Measurements from ENCODE around the gene SRRM3.
"Not testable (repeated sequence)": the region's sequence is repeated elsewhere in the genome, so short reads cannot be mapped to it uniquely, and the experiment has no call there.

Gene SRRM3

DNA sequence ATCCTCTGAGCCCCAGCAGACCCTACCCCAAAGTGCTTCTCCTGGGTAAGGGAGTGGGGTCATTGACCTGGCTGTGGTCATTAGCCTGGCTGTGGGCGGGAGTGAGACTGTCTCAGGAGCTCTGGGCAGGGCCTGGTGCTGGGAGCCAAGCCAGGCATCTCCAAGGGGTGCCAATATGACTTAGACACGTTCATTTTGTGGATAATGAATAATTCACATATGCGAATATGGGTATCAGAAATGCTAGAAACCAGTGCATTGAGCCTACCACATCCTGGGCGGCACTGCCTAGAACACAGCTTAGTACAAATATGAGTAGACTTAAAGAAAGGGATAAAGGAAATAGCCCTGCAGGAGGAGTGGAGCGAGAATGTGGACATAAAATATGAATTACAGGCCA, 14.4 kb upstream of the SRRM3 start:
- in situ Hi-C loops (cut with MboI; ENCODE audit: low sequenced_read_pairs), result no loop called here

DNA sequence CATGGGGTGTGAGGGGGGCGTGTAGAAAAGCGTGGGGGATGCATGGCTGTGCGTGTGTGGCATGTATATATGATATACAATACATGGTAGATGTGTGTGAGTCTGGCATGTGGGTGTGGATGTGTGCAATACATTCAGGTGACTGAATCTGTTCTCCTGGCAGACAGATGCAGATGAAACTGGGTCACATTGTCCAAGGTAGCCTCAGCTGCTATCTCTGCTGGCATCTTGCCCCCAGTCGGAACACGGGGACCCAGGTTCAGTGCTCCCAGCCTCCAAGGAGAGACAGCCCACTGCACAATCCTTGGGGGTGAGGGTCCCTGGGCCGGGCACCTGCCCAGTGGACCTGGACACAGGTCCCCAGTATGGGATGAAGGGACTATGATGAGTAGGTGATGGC, 12.4 kb upstream of the SRRM3 start:
- in situ Hi-C loops (cut with MboI; ENCODE audit: low sequenced_read_pairs), result no loop called here

DNA sequence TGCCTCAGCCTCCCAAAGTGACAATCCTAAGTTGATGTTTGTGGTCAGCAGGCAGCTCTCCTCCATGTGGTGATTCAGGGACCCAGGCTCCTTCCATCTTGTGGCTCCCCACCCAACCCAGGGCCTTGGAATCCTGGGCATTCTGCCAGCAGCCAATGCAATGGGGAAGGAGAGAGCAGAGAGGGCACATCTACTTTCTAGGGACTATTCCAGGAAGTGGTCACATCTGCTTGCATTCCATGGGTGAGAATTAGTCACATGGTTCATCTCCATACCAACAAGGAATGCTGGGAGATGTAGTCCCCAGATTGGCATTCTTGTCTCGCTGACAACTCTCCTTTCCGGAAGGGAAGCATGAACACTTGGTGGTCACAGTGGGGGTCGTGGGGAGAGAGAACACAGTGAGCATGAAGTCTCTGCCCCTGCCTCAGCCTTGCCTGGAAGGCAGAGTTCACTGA, 9.9 kb upstream of the SRRM3 start:
- in situ Hi-C loops (cut with MboI; ENCODE audit: low sequenced_read_pairs), result no loop called here

DNA sequence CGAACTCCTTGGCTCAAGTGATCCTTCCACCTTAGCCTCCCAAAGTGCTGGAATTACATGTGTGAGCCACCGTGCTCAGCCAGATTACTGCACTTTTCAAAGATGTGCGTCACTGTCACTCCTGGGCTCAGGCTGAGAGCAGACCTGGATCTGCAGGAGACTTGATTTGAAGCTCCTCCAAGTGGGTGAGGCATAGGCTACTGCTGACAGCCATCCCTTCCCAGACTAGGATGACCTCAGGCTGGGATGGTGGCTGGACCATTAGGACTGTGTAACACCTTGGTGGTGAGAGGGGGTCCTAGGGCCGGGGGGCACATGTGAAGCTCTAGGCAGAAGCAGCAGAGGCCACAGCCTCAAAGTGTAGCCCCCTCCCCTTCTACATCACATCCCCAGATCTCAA, 8.2 kb upstream of the SRRM3 start:
- in situ Hi-C loops (cut with MboI; ENCODE audit: low sequenced_read_pairs), result no loop called here

DNA sequence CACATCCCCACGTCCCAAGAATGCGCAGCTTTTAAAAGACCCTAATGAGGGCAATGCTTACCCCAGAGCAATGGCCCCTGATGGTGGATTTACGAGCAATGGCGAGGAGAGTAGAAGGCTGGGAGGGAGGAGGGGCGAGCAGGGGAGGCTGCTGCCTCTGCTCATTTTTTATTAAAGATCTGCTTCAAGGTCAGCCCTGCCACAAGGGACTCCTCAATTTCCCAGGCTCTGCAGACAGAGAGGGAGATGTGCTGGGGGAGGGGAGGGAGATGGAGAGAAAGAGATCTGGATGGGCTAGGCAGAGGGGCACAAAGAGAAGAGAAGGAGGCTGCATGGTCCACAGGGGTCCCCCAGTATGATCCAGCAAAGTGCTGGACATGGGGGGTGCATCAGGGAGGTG, 7.8 kb upstream of the SRRM3 start:
- in situ Hi-C loops (cut with MboI; ENCODE audit: low sequenced_read_pairs), result no loop called here

DNA sequence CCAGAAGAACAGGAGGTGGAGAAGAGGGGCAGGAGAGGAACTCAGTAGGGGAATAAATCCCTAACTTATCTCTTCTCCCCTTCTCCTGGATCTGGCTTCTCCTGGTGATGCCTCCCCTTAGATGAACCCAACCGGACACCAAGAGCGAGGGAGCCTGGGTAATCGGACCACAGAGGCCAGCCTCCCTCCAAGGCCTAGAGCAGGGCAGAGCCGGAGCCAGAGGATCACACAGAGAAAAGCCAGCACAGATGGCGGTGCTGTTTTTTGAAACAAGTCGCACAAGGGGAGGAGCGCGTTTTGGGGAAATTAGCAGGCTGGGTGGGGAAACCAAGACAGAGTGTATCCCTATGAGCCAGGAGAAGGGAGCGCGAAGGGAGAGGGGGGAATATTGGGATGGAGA, 4.9 kb upstream of the SRRM3 start:
- in situ Hi-C loops (cut with MboI; ENCODE audit: low sequenced_read_pairs), result no loop called here

DNA sequence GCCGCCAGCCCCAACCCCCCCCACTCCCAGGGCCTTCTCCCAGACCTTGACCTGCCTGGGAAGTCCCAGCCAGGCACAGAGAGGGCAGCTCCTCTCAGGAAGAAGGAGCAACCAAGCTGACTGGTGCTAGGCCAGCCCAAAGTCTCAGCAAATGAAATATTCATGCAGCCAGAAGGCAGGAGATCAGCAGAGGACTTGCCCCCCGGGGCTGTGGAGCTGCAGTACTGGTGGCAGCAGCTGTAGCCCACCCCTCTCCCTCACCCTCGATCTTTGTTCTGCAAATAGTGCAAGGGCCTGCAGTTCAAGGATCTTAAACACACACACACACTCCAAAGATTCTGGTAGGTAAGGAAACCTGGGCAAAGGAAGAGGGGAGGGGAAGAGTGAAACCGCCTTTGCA, 3.5 kb upstream of the SRRM3 start:
- in situ Hi-C loops (cut with MboI; ENCODE audit: low sequenced_read_pairs), result no loop called here

DNA sequence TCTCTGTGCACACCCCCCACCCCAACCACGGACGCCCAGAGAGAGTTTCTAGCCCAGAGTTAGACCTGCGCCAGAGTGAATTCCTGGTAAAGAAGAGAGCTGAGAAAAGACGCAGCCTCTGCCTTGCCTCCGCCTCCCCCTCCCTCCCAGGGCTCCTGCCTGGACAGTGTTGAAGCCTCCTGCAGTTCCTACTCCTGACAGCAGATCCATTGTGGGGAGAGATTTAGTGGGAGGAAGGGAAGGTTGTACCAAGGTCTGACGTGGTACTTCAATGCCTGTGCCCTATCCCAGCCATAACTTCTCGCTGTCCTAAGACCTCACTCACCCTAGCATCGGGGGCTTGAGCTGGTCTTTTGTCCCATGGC, 952 bp downstream of the SRRM3 start:
- in situ Hi-C loops (cut with MboI; ENCODE audit: low sequenced_read_pairs), result no loop called here

DNA sequence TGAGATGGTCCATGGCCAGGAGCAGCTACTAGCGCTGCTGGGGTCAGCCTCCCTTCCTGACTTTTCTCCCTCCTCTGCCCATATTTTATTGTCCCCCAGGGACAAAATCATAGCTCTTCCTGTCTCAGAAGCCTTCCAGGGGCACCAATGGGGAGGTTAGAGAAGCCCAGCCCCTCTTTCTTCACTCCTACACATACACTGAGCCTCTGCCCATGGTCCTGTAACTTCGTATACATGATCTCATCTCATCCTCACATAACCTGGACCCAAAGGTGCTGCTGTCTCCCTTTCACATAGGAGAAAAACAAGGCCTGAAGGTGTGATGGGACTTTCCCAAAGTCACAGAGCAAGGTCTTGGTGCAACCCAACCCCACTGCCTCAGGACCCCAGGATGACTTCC, 2.5 kb downstream of the SRRM3 start:
- in situ Hi-C loops (cut with MboI; ENCODE audit: low sequenced_read_pairs), result no loop called here

DNA sequence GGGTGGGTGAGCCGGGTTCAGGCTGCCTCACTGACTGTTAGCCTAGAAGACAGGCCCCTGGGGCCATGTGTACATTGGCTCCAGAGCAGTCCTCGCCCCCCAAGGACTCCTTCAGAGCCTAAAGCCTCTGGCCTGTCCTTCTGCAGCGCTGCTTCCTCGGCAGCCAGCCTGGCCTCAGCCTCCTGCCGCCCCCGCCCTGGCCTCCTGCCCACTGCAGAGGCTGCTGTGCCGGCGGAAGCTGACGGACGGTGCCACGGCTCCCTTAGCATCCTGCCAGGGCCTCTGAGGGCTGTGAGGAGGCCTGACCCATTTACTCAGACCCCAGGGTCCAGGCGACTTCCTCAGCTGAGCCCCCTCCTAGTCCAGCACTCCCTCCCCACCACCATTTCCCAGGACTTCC, 4.9 kb downstream of the SRRM3 start:
- in situ Hi-C loops (cut with MboI; ENCODE audit: low sequenced_read_pairs), result no loop called here

DNA sequence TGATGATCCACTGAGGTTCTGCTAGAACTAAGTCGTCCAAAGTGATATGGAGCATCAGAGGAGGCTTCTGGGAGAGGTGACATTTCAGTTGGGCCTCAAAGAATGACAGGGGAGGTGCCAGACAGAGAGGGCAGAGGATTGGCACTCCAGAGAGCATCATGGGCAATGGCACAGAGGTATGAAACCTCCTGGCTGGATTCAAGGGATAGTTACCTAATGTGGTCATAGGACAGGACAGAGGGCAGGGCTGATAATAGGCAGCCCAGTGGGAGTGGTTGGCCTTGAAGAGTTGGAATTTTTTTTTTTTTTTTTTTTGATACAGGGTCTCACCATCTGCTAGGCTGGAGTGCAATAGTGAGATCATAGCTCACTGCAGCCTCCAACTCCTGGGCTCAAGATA, 7.6 kb downstream of the SRRM3 start:
- in situ Hi-C loops (cut with MboI; ENCODE audit: low sequenced_read_pairs), result no loop called here

DNA sequence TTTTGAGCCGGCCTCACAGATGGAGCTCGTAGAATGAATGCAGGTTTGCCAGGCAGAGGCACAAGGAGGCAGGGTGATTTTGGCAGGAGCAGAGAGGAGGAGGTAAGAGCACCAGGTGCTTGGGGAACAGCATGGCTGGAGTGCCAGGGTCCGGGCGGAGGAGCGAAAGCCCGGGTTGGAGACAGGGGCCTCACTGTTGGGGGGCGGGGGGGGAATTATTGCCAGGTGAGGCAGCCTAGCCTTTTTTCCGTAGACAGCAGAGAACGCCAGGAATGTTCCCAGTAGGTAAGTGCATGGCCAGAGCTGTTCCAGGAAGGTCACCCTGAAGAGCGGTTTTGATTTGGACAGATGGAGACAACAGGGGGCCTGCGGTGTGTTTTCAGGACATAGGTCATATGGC, 9.5 kb downstream of the SRRM3 start:
- in situ Hi-C loops (cut with MboI; ENCODE audit: low sequenced_read_pairs), result no loop called here

DNA sequence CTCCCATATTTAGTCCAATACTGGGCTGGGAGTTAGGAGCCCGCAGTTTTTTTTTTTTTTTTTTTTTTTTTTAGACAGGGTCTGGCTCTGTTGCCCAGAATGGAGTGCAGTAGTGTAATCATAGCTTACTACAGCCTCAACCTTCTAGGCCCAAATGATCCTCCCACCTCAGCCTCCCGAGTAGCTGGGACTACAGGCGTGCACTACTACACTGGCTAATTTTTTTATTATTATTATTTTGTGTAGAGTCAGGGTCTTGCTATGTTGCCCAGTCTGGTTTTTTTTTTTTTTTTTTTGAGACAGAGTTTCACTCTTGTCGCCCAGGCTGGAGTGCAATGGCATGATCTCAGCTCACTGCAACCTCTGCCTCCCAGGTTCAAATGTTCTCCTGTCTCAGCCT, 13.7 kb downstream of the SRRM3 start:
- in situ Hi-C loops (cut with MboI; ENCODE audit: low sequenced_read_pairs), result not testable (repeated sequence)

DNA sequence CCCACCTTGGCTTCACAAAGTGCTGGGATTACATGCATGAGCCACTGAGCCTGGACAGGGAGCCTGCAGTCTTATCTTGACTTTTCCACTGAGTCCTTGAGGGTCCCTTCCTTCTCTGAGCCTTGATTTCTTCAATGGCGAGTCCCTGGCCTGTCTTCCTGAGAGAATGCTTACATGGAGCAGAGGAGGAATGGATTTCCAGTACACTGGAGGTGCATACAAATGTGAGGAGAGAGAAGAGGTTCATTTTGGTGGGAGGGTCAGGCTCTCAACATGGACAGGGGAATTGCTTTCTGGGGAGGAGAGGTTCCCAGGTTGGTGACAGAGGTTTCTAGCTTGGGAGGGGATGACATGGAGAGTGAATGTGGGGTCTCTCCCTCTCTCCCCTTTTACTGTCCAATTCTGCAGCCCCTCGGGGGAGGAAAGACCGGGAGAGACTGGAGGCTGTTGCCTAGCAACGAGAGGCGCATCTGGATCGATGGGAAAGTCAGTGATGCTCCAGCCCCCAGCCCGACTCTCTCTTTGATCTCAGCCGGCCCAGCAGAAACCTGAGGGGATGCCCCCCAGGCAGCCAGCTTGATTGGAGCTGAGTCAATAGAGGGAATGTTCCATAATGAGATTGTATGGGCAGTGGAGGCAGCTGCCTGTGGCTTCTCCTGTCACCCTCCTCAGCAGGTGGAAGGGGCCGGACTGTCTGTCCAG, 14.8 kb downstream of the SRRM3 start:
- in situ Hi-C loops (cut with MboI; ENCODE audit: low sequenced_read_pairs), result no loop called here

DNA sequence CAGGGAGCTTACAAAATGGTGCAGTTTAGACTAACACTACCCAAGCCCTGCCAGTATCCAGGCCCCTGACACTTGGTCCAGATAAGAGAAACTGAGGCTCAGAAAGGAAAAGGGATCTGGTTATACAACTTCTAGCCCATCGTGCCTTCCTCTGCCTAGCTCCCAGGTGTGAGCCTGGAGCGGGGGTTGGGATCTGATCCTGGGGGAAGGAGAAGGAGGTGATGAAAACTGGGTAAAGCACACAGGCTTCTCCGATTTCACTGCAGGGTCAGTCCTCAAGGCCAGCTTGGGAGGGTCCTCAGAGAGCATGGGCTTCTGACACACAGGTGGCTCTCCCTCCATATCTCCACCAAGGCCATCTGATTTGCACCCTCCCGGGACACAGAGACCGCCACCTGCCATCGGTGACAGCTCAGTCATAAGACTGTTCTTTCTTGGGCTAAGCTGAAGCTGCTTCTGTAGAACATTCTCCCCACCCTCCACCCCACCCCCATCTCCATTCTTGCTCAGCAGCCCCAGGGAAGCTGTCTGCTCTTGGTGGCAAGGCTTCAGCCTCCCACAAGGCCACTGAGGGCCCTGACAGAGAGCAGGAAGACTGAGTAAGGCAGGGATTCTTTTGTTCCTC, 16.4 kb downstream of the SRRM3 start:
- in situ Hi-C loops (cut with MboI; ENCODE audit: low sequenced_read_pairs), result no loop called here

DNA sequence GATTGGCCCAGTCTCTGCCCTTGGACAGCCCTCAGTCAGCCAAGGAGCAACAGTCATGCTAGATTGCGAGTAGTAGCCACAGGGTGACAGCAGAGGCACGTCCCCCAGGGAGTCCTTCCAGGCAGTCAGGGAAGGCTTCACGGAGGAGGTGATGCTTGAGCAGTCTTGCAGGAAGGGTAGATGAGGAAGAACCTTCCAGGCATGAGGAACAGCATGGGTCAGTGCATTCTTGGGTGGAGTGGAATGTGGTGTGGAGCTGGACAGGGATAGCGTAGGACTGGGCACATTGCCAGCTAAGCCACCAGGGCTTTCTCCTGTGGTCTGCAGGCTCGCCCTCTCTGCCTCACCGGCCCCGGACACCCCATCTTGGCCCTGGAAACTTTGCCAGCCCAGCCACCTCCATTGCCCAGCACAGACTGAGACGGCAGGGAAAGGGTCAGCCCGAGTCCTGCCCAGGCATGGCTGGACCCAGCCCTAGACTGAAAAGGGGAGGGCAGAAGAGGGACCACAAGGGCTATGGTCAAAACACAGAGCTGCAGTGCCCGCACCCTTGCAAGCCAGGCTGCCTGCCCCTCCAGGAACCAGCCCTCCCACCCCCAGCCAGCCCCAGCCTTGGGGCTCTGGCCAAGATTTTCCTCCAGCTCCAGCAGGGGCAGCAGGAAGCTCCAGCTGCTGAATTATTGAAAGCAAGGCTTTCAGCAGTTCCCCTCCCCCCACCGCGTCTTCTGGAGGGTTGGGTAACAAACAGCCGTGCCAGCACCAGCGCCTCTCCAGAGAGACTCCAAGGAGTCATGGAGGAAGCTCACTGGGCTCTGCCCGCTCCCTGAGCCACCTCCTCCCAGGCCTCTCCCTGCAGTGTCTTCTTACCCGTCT, 18.7 kb downstream of the SRRM3 start:
- in situ Hi-C loops (cut with MboI; ENCODE audit: low sequenced_read_pairs), result no loop called here

DNA sequence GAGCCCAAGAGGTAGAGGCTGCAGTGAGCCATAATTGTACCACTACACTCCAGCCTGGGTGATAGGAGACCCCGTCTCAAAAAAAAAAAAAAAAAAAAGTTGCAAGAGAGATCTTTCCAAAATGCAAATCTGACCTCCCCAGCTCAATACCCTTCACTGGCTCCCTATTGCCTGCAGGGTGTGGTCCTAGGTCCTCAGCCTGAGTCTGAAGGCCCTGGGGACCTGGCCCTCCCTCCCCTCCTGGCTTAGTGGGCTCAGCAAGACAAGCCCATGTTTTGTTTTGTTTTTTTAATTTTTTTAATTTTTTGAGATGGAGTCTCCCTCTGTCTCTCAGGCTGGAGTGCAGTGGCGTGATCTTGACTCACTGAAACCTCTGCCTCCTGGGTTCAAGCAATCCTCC, 20.6 kb downstream of the SRRM3 start:
- in situ Hi-C loops (cut with MboI; ENCODE audit: low sequenced_read_pairs), result no loop called here

DNA sequence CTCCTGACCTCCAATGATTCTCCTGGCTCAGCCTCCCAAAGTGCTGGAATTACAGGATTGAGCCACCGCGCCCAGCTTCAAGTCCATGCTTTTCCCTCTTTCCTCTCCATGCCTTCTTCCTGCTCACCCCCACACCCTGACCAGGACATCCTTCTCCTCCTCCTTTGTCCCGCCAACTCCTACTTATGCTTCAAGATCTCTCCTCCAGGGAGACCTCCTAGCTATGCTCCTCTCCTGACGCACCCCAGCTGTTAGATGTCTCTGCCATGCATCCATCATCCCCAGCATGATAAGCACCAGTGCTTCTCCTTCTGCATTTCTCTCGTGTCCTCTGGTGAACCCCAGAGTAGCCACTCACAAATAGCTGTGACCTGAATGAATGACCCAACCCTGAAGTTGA, 21.1 kb downstream of the SRRM3 start:
- in situ Hi-C loops (cut with MboI; ENCODE audit: low sequenced_read_pairs), result no loop called here

DNA sequence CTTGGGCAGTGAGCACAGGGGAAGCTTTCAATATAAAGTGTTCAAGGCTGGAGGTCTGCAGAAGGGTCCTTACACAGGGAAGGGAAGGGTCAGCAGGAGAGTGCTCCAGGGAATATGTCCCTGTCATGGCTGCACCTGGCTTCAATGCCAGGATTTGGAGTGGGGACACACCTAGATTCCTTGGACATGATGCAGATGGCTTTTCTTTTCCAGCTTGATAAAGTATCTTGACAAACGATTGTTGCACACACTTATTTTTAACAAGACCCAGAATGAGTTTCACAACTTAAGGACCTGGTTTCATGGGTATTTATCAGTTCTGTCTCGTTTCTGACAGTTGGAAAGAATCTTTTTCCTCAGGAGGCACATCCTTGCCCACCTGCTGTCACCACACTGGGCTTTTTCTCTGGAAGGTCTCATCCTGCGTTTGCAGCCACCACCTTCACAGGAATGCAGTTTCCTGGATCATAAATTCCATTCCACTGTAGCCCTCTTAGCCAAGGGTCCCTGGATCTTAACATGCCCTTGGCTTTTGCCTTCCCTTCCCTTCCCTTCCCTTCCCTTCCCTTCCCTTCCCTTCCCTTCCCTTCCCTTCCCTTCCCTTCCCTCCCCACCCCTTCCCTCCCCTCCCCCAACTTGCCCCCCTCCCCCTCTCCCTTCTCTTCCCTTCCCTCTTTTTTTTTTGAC, 21.7 kb downstream of the SRRM3 start:
- in situ Hi-C loops (cut with MboI; ENCODE audit: low sequenced_read_pairs), result no loop called here

DNA sequence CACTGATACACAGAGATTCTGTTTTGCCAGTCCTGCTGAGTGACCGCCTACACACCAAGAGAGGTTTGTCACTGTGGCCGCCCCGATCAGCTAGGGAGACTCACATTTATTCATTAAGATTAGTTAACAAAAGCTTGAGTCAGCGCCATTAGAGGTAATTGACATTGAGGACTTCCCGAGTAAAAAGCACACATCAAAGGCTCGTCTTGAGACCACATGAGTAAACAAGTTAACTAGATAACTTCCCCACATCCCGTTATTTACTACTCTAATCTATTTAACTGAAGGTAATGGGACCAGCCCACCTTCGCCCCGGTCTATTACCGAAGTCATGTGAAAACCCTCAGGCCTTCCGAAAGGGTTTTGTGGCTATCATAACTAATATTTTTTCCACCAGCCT, 23.0 kb downstream of the SRRM3 start:
- in situ Hi-C loops (cut with MboI; ENCODE audit: low sequenced_read_pairs), result no loop called here

DNA sequence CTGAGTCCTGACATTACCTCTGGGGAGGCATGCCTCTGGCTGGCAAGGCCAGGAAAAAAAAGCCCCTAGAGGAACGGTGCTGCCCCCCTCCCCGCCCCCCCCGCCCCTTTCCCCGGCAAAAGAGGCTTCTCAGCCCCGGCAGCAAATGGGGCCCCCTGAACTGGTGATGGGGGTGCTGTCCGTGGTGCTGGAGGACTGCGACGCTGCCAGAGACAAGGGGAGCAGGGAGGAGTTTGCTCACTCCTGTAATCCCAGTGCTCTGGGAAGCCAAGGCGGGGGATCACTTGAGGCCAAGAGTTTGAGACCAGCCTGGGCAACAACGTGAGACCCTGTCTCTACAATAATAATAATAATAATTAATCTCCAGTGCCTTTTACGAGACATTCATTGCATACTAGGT, 23.7 kb downstream of the SRRM3 start:
- in situ Hi-C loops (cut with MboI; ENCODE audit: low sequenced_read_pairs), result no loop called here

DNA sequence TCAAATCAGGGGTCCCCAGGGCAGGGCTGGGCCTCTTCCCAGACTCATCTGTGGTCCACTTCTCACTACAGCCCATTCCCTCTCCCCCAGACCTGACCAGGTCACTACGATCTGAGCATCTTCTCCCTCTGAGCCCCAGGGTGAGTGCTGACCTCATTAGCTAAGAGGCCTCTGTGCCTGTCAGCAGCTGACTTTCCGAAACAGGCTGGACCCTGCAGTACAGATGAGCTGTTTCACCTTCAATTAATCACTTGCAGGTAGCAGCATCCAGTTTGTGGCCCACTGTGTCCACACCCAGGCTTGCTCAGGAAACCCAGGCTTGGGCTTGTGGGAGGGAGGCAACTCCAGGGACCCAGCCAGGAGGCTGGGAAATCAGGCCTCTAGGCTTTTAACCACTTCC, 24.3 kb downstream of the SRRM3 start:
- in situ Hi-C loops (cut with MboI; ENCODE audit: low sequenced_read_pairs), result no loop called here

All from hTERT RPE-1 (cell line).